ENCODE measurements around the gene AK8.

AK8 gene

DNA sequence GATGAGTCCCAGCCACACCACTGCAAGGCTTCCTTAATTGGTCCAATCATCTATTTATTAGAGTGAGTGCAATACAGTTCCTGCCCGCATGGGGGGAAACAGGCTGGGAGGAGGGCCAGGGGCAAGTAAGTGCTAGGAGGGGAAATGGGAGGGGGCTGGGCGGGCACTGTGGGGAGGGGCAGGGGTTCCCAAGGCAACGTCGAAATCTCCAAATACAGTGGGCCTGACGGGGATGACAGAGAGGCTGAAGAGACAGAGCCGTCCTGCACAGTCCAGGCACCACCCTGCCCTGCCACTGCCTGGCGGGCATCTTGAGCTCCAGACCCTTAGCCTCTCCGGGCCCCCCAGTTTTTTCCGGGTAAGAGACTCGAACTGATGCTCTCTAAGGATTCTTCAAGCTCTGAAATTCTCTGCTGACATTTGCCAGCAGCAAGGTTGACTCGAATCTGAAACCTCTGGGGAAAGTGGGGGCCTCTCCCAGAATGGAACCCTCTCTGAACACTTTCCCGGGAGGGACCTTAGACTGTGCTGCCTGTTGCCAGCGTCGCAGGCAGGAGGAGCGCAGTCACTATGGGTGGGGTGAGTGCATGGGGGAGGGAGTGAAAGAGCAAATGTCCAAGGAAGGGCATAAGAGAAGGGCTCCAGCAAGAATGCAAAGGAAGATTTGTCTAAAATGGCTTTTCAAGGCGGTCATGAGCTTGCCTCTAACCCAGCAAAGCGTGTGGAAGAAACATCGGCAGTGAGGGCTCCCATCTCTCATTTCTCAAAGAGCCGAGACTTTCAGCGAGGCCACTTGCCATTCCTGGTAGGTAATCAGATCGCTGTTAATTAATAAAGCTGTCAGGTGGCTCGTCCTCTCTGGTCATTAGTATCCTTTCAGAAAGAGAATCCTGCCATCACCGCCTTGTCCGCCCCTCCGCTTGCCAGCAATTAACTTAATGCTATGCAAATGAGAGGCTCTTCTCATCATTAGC, 108.9 kb downstream of the AK8 start:
- H3K4me3 ChIP-seq (ENCODE audit: low read depth in 1 of 2, low read length in 1 of 2) = peak overlapping the region; percentile 67 to 70
- TF ChIP-seq, protein P1, sequence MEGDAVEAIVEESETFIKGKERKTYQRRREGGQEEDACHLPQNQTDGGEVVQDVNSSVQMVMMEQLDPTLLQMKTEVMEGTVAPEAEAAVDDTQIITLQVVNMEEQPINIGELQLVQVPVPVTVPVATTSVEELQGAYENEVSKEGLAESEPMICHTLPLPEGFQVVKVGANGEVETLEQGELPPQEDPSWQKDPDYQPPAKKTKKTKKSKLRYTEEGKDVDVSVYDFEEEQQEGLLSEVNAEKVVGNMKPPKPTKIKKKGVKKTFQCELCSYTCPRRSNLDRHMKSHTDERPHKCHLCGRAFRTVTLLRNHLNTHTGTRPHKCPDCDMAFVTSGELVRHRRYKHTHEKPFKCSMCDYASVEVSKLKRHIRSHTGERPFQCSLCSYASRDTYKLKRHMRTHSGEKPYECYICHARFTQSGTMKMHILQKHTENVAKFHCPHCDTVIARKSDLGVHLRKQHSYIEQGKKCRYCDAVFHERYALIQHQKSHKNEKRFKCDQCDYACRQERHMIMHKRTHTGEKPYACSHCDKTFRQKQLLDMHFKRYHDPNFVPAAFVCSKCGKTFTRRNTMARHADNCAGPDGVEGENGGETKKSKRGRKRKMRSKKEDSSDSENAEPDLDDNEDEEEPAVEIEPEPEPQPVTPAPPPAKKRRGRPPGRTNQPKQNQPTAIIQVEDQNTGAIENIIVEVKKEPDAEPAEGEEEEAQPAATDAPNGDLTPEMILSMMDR (IDR thresholded peaks at IDR 0.05) = no peak
- peaks cover 16 to 20% of the 10 kb centered on the region in 2 experiments for H3K4me1 ChIP-seq (ENCODE audit: control insufficient read depth in 1 of 2, insufficient read depth in 1 of 2, low read depth in 1 of 2, low read length in 1 of 2)
- H3K27me3 ChIP-seq = no peaks in the 10 kb centered on the region
- H3K9me3 ChIP-seq = no peaks in the 10 kb centered on the region
- no peak overlapping the region for H3K27ac ChIP-seq
- no peaks in the 10 kb centered on the region for H3K36me3 ChIP-seq

DNA sequence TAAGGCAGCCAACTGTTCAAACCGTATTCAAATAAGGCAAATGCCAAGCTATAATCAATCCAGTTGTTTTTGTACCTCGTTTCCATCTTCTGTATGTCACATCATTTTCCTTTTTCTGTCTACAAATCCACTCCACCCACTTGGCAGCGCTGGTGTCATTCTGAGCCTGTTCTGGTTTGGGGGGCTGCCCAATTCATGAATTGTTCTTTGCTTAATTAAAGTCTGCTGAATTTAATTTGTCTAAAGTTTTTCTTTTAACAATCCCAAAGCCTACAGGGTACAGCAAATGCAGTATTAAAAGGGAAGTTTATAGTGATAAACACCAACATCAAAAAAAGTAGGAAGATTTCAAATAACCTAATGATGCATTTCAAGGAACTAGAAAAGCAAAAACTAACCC, 114.5 kb downstream of the AK8 start:
- TF ChIP-seq, protein P1 (IDR thresholded peaks at IDR 0.05) = no peak
- Histone ChIP-seq H3K36me3 (no peaks in the 10 kb centered on the region), H3K4me3 (ENCODE audit: low read depth in 1 of 2, low read length in 1 of 2) (no peak overlapping the region), H3K27me3 (peaks cover 11% of the 10 kb centered on the region), H3K27ac (no peak overlapping the region), H3K4me1 (ENCODE audit: control insufficient read depth in 1 of 2, insufficient read depth in 1 of 2, low read depth in 1 of 2, low read length in 1 of 2) (no peaks in the 10 kb centered on the region), H3K9me3 (no peaks in the 10 kb centered on the region)

DNA sequence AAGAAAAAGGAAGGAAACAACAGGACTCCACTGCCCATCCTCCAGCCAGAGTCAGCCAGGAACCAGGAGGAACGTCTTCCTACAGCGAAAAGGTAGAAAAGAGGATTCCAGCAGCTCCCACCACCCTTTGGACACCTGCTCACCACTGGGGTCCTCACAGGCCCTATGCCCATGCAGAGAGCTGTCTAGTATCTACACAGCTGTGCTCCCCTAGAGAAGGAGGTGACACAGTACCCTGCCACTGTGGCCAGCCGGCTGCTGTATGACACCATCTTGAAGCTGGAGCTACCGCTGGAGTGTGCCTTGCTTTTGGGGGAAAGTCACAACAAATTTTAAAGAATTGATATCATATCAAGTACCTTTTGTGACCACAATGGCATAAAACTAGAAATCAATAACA, 115.2 kb downstream of the AK8 start:
- Histone ChIP-seq H3K4me1 (ENCODE audit: control insufficient read depth in 1 of 2, insufficient read depth in 1 of 2, low read depth in 1 of 2, low read length in 1 of 2) (no peaks in the 10 kb centered on the region), H3K36me3 (no peaks in the 10 kb centered on the region), H3K27me3 (peaks cover 11% of the 10 kb centered on the region), H3K27ac (no peak overlapping the region), H3K9me3 (no peaks in the 10 kb centered on the region), H3K4me3 (ENCODE audit: low read depth in 1 of 2, low read length in 1 of 2) (no peak overlapping the region)
- TF ChIP-seq, protein P1 (IDR thresholded peaks at IDR 0.05) = no peak

DNA sequence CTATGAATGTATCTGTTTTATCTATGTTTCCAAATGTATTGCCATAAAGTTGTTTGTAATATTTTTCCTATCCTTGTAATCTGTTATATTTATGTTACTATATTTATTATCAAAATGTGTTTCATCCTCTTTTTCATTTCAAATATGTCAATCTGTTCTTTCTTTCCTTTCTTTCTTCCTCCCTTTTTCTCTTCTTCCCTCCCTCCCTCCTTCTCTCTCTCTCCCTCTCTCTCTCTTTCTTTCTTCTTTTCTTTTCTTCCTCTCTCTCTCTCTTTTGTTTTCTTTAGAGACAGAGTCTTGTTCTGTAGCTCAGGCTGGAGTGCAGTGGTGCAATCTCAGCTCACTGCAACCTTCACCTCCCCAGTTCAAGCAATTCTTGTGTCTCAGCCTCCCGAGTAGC, 116.5 kb downstream of the AK8 start:
- Histone ChIP-seq H3K27ac (no peak overlapping the region), H3K9me3 (no peaks in the 10 kb centered on the region), H3K4me3 (ENCODE audit: low read depth in 1 of 2, low read length in 1 of 2) (no peak overlapping the region), H3K4me1 (ENCODE audit: control insufficient read depth in 1 of 2, insufficient read depth in 1 of 2, low read depth in 1 of 2, low read length in 1 of 2) (no peaks in the 10 kb centered on the region), H3K36me3 (no peaks in the 10 kb centered on the region), H3K27me3 (peaks cover 11% of the 10 kb centered on the region)
- TF ChIP-seq, protein P1 (IDR thresholded peaks at IDR 0.05) = no peak

DNA sequence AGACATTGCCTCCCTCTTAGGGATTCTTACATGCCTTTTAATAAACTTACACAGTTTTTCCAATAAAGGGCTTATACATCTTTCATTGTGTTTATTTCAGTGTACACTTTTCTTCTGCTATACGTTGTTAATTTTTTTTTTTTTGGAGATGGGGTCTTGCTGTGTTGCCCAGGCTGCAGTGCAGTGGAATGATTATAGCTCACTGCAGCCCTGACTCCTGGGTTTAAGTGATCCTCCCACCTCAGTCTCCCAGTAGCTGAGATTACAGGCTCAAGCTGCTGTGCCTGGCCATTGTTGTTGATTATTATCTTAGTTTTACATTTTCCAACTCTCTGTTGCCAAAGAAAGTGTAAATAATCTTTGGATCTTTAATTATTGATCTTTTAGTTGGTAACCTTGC, 118.0 kb downstream of the AK8 start:
- H3K4me3 ChIP-seq (ENCODE audit: low read depth in 1 of 2, low read length in 1 of 2) = no peak overlapping the region
- no peak overlapping the region for H3K27ac ChIP-seq
- H3K4me1 ChIP-seq (ENCODE audit: control insufficient read depth in 1 of 2, insufficient read depth in 1 of 2, low read depth in 1 of 2, low read length in 1 of 2) = no peaks in the 10 kb centered on the region
- no peaks in the 10 kb centered on the region for H3K36me3 ChIP-seq
- H3K27me3 ChIP-seq = peaks cover 11% of the 10 kb centered on the region
- no peaks in the 10 kb centered on the region for H3K9me3 ChIP-seq
- TF ChIP-seq, protein P1 (IDR thresholded peaks at IDR 0.05) = no peak
